SHP77 treated with DMSO at 0.1 percent for 48 hours (cell line): ENCODE measurements around the gene RGPD5.
"Not testable (repeated sequence)": the region's sequence is repeated elsewhere in the genome, so short reads cannot be mapped to it uniquely, and the experiment has no call there.

Experiments used
- DNase-seq: peaks from one replicate; lab custom pipeline; 2025; lab: John Stamatoyannopoulos, UW

Gene RGPD5

GRCh38 chr2:109794074-109794737, at the start of gene RGPD5:
TSS of gene RGPD5 (plus strand) at chr2:109794305. CDS start at chr2:109794466, 161 bp downstream.
- not testable (repeated sequence) for DNase-seq

DNA sequence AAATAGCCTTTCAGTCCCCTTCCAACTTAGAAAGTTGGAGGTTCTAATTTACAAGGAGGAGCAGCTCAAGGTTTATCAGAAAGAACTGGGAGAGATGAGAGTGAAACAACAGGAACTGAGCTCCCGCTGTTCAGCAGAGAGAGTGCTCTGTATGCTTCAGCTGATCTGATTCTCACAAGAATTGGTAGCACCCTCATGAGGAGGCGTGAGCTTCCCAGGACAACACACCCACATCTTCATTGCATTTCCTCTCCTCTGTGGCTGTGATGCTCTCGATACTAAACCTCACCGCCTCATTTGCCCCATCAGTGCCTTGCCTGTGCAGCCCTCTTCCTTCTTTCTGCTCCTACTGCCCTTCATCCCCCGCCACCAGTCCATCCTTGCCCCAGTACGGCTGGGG, 42.5 kb upstream of the RGPD5 start:
- DNase-seq = not testable (repeated sequence)

DNA sequence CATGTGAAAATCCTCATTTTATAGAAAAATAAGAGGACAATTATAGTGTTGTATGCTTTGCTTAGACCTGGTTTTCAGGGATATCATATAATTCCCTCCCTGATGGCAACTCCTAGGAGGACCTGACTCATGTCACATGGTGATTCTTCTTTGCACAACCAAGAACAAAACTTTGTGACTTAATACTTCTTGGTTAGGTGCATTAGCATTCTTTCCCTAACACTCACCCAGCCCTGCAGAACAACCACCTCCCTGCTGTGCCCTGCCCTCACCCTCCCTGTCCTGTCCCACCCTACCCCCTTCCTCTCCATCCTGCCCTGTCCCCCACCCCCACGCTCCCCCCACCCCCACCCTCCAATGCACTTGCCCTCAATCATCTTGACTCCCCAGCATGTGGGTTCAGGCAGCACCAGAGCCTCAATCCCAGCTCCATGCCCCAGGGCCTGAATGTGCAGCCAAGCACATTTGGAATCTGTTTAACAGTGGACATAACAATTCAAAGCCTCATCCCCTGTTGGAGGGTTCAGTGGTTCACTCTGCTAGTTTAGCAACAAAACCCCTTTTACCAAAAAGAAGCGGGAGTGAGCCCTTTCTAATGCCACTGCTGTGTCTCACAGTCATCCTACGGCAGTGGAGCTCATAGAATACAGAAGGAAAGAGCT, 36.8 kb upstream of the RGPD5 start:
- DNase-seq = not testable (repeated sequence)

DNA sequence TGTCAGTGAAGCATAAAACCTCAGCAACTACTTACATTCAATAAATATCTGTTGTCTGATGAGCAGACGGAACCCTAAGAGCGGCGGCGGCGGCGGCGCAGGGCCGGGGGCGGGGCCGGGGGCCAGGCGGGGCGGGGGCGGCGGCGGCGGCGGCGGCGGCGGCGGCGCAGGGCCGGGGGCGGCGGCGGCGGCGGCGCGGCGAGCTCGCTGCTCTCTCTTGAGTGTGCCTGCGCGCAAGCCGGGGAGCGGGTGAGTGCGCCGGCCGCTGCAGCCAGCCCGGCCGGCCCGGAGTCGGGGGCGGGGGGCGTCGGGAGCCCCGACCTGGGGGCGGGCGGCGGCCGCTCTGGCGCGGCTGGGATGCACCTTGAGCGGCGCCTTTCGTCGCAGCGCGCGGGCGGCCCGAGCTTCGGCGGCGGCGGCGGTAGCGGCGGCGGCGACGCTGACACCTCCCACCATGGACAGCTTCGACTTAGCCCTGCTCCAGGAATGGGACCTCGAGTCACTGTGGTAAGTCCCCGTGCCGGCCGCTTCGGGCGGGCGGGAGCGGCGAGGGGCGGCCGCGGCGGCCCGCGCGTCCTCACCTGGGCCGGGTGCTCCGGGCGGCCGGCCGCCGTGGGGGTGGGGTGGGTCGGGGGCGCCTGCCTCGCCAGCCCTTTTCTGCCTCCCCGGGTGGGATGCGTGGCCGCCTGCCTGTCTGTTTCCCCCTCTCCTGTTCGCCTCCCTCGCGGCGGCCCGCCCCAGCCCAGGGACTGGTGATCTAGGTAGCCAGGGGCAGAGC, 33.7 kb upstream of the RGPD5 start:
- DNase-seq = not testable (repeated sequence)

GRCh38 chr2:109761043-109761454, 33.1 kb upstream of the RGPD5 start:
- not testable (repeated sequence) for DNase-seq

DNA sequence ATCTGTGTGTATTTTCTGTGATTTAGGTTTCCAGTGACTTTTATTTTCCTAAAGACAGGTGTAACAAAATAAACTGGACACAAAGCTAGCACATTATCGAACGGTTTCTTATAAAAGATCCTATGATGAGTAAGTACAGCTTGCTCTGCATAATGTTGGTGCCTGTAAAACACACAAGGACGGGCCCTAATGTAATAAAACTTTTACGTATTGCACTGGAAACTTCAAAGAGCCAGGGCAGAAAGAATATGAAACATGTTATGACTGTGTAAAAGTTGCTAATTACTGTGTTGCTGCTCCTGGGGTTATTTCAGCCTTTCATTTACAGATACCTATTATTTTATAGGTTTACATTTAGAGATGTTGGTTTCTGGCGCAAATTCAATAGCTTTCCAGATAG, 32.1 kb upstream of the RGPD5 start:
- not testable (repeated sequence) for DNase-seq

- DNase-seq = not testable (repeated sequence)
Measured at GRCh38 chr2:109766074-109766473, 28.0 kb upstream of the RGPD5 start.

DNA sequence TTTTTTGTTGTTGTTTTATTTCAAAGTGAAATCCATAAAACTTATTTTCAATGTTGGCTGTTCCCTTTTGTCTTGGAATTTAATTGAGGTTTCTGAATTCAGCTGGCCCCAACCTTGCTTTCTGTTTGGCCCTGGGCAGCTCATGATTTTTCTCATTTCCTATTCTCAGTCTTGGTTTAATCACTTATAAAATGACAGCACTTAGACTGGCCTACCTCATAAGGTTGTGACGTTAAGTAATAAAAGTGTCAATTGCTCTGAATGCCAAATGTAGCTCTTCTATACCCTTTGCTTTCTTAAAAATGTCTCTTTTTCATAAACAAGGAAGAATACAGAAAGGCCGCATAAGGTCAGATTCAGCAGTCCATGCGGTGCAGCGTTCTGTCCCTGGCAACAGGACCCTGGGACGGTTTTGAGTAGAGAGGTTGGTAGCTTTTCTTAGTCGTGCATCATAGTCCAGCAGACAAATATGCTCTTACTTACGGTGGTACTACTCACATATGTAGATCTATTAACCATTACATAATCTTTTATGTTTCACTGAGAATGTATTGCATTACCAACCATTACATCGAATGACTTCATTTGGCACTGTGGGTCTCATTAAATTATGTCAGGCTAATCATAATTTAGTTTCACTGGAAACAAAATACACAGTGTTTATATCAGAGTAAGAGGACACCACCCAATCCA, 27.1 kb upstream of the RGPD5 start:
- DNase-seq = not testable (repeated sequence)

GRCh38 chr2:109768934-109769333, 25.2 kb upstream of the RGPD5 start:
- not testable (repeated sequence) for DNase-seq

- not testable (repeated sequence) for DNase-seq
Measured at GRCh38 chr2:109779118-109779517, 15.0 kb upstream of the RGPD5 start.

- not testable (repeated sequence) for DNase-seq
Measured at GRCh38 chr2:109781147-109781816, 12.8 kb upstream of the RGPD5 start.

GRCh38 chr2:109782446-109782993, 11.6 kb upstream of the RGPD5 start:
- not testable (repeated sequence) for DNase-seq

GRCh38 chr2:109791530-109792279, 2.4 kb upstream of the RGPD5 start:
- DNase-seq = not testable (repeated sequence)

- DNase-seq = not testable (repeated sequence)
Measured at GRCh38 chr2:109792659-109793058, 1.4 kb upstream of the RGPD5 start.

DNA sequence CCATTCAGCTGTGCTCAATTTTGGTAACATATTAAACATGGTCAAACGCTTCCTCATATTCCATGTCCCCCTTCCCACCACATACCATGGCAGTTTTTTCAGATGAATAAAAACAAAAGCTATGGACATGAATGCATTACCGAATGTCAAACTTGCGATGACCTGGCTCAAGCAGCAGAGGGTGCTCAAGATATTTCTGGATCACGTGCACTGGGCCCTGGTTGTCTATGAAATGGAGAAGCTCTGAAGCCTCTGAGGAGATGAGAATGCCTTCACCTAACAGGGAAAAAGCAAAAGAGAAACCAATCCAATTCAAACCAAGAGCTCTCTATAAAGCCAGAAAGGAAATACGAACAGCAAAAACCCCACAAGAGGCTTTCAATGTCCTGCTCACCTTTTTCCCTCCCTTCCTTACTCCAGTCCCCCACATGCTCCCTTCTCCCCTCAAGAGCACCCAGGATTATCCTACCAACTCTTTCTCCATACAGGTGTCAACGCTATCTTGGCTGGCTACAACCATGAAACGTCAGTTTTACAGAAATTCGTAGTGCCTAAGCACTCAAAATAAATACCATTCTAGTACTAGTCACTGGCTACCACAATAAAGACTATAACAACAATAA, 77.1 kb downstream of the RGPD5 start:
- DNase-seq = not testable (repeated sequence)

- not testable (repeated sequence) for DNase-seq
Measured at GRCh38 chr2:109876625-109877024, 82.5 kb downstream of the RGPD5 start.

GRCh38 chr2:109882112-109882511, 88.0 kb downstream of the RGPD5 start:
- DNase-seq = not testable (repeated sequence)

DNA sequence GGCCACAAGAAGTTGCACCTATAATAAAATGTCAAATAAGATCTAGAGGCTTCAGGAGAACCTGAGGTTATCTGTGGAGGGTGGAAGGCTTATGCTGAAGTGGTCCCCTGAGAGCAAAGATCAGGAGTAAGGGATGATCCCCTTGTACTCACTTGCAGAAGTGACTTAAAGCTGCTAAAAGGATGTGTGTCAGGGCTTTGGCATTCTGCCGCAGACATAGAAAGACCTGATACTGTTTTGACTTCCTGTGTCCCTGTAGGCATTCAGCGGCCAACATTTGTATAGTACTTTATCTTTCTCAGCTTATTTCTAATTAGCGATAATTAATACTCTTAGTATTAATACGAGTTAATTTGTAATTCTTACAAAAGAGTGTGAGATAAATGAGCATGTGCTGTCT, 94.3 kb downstream of the RGPD5 start:
- DNase-seq = not testable (repeated sequence)

DNA sequence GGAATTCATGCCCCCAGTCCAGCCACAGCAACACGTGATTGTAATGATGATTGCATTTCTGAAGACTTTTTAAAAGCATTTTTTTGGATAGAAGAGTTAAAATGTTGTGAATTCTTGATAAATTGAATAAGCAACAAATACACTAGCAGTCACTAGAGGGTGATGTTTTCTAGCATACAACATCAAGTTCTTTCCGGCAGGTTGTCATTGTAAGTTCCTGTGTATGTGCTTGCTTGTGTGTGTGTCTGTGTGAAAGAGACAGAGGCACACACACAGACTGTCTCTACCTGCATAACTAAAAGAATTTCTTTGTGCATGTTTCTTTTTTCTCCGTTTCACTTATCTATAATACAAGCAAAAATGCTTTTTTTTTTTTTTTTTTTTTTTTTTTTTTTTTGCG, 95.8 kb downstream of the RGPD5 start:
- not testable (repeated sequence) for DNase-seq

DNA sequence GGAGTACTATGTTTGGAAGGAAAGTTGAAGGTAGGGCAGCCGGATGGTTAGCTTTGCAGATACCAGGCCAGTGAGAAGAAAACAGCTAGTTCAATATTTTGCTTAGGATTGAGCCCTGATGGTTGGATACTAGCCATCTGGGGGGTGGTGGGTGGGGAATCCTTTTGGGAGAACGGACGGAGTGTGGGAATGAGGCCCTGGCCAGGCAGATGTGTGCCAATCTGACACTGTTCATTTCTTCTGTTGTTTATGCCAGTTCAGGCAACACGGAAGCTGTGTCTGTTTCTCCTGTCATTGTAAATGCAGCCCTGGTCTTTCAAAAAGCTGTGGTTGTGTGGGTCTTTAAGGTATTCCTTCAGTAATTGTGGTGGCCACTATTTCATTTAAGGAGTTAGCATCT, 96.9 kb downstream of the RGPD5 start:
- DNase-seq = not testable (repeated sequence)
